Panc1 (cell line): Measurements from ENCODE around the gene COL4A4. TPM values are rescaled to one million over a fixed set of nuclear protein-coding genes. Genes with fewer than 3 reads are reported as not detected.

ENCODE experiments used
- ATAC-seq: fragments of 200-7000 bp; cut with Tn5 transposase; 2 replicates; pipeline ENCODE4 v1.9.1; 2020; ENCODE audit warnings: mild to moderate bottlenecking, moderate library complexity
- BruUV-seq: library from RNA; stranded (reverse); fragments of 400-500 nt; replicated peaks from 2 replicates; lab custom pipeline; 2021; lab: Mats Ljungman, UMichigan
- CTCF ChIA-PET: fragments of 300-600 bp; sonication (Branson Sonifier 250); formaldehyde crosslinking; loops from one replicate; lab custom pipeline; 2022; ENCODE audit warnings: antibody characterized with exemption; lab: Charles Lee
- POLR2A ChIA-PET: fragments of 300-600 bp; sonication (Branson Sonifier 250); formaldehyde crosslinking; loops from one replicate; lab custom pipeline; 2022; ENCODE audit warnings: antibody characterized with exemption; lab: Charles Lee
- DNase-seq: peaks from one replicate; pipeline ENCODE4 v3.0.0-alpha.2; 2010; ENCODE audit warnings: low read depth, low spot score
- H3K27ac ChIP-seq: 2 replicates; pipeline ENCODE4 v1.5.1; 2011; ENCODE audit warnings: mild to moderate bottlenecking, low read length, inconsistent platforms
- H3K27me3 ChIP-seq: fragments of 200-500 bp; sonication (Bioruptor generic); 2 replicates; pipeline ENCODE4 v1.6.0; 2014; ENCODE audit warnings: low read length, inconsistent platforms; ENCODE audit not compliant: control insufficient read depth, insufficient read depth
- H3K36me3 ChIP-seq: fragments of 200-500 bp; sonication (Bioruptor generic); 2 replicates; pipeline ENCODE4 v1.5.1; 2014; ENCODE audit warnings: inconsistent platforms, mild to moderate bottlenecking, low read length, moderate library complexity; ENCODE audit not compliant: control insufficient read depth, insufficient read depth
- H3K4me1 ChIP-seq: 2 replicates; pipeline ENCODE4 v1.5.1; 2011; ENCODE audit warnings: inconsistent platforms, mild to moderate bottlenecking, low read length, moderate library complexity; ENCODE audit not compliant: control insufficient read depth, insufficient read depth
- H3K4me3 ChIP-seq, 2 experiments: 2 replicates each; pipeline ENCODE4 v1.5.1; 2011 to 2012; ENCODE audit warnings: low read depth in 2 of 2, low read length in 2 of 2, mild to moderate bottlenecking in 2 of 2, inconsistent platforms in 1 of 2, moderate library complexity in 1 of 2
- H3K9me3 ChIP-seq: fragments of 200-500 bp; sonication (Bioruptor generic); 2 replicates; pipeline ENCODE4 v1.5.1; 2014; ENCODE audit warnings: low read depth, mild to moderate bottlenecking, inconsistent platforms, low read length, moderate library complexity; ENCODE audit not compliant: control insufficient read depth, insufficient read depth
- POLR2AphosphoS5 ChIP-seq: IDR thresholded peaks from 2 replicates; pipeline ENCODE4 v1.6.1; 2012; ENCODE audit warnings: mild to moderate bottlenecking, low read depth, low read length, moderate library complexity
- SIN3A ChIP-seq: IDR thresholded peaks from 2 replicates; pipeline ENCODE4 v1.6.1; 2012; ENCODE audit warnings: low read depth, mild to moderate bottlenecking, low read length, moderate library complexity, borderline replicate concordance; ENCODE audit not compliant: insufficient read depth
- TCF7L2 ChIP-seq: IDR thresholded peaks from 2 replicates; pipeline ENCODE4 v1.6.1; 2011; ENCODE audit warnings: mild to moderate bottlenecking, low read depth, low read length, inconsistent platforms
- in situ Hi-C: cut with HindIII; loops from 2 replicates; pipeline ENCODE4 v1.10.0; 2016; ENCODE audit warnings: low sequenced_read_pairs, low pct_unique_long_range_greater_than_20kb
- intact Hi-C: fragments of 100-400 bp; cut with micrococcal nuclease; formaldehyde crosslinking; loops from one replicate; pipeline ENCODE4 v1.10.0; 2022; ENCODE audit not compliant: unreplicated experiment
- total RNA-seq: library from RNA; stranded (reverse); gene quantifications from one replicate; pipeline ENCODE4 v1.2.1, GENCODE V29; 2021; ENCODE audit not compliant: unreplicated experiment
- TF ChIP-seq, protein P1 (sequence below), 2 experiments: IDR thresholded peaks; 2 replicates each; pipeline ENCODE4 v1.6.1; 2011 to 2012; ENCODE audit warnings: low read depth in 2 of 2, control low read depth in 1 of 2, low read length in 1 of 2, mild to moderate bottlenecking in 1 of 2, moderate library complexity in 1 of 2; ENCODE audit not compliant: insufficient read depth in 1 of 2
- TF ChIP-seq, protein P2 (sequence below): fragments of 450-650 bp; IDR thresholded peaks from 2 replicates; pipeline ENCODE4 v1.5.1; 2017; ENCODE audit warnings: mild to moderate bottlenecking

The COL4A4 gene
- total RNA-seq, 1 experiment from 2014 or later: 0.13 TPM

DNA sequence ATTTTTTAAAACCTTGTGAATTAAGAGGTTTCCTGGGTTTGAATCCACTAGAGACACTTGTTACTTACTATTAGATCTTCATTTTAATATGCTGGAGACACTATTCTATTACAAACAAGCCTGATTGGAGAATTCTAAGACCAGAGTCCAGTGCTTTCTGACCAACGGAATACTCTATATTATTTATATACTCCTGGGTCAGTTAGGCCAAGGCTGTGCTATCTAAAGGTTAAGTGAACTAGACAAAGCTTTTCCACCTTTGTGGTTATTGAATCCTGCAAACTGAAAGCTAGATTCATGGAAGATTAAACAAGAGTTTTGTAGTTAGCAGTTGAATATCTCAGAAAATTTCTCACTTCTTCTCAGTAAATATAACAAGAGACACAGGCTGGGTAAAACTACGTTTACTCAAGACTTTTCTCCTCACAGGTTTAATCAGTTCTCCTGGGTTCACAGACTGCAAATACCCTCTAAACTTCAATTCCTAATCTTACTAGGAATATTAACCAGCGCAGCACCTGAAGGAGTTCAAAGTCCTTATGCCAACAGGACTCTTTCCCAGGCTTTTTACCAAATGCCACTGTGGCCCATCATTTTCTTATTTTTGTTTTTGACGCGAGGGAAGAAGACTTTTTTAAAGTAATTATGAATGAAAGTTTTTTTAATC lies 66.4 kb downstream of the COL4A4 start:
- BruUV-seq: no TSS peak
- H3K27me3 ChIP-seq: no peaks in the 10 kb centered on the region
- CTCF ChIA-PET: interaction anchor here (0.8 kb wide), 1 partner anchor 1432 kb away, joined by 3 read pairs; no protein-coding TSS in a partner anchor

DNA sequence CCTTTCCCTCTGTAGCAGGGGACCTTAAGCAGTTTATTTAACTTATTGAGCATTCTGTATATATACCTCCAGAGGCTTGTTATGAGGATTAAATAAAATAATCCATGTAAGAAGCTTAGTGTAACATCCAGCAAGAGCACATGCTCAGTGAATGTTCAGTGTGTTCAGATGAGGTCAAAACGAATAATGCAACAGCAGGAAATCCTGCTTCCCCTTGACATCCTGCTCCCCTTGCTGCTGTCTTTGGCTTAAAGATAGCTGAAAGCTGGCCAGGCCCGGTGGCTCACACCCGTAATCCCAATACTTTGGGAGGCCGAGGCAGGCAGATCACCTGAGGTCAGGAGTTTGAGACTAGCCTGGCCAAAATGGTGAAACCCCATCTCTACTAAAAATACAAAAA lies 68.7 kb downstream of the COL4A4 start:
- no peaks in the 10 kb centered on the region for H3K36me3 ChIP-seq
- H3K4me1 ChIP-seq: no peaks in the 10 kb centered on the region
- TF ChIP-seq SIN3A (no peak), POLR2AphosphoS5 (no peak), TCF7L2 (no peak)
- TF ChIP-seq, protein P1, sequence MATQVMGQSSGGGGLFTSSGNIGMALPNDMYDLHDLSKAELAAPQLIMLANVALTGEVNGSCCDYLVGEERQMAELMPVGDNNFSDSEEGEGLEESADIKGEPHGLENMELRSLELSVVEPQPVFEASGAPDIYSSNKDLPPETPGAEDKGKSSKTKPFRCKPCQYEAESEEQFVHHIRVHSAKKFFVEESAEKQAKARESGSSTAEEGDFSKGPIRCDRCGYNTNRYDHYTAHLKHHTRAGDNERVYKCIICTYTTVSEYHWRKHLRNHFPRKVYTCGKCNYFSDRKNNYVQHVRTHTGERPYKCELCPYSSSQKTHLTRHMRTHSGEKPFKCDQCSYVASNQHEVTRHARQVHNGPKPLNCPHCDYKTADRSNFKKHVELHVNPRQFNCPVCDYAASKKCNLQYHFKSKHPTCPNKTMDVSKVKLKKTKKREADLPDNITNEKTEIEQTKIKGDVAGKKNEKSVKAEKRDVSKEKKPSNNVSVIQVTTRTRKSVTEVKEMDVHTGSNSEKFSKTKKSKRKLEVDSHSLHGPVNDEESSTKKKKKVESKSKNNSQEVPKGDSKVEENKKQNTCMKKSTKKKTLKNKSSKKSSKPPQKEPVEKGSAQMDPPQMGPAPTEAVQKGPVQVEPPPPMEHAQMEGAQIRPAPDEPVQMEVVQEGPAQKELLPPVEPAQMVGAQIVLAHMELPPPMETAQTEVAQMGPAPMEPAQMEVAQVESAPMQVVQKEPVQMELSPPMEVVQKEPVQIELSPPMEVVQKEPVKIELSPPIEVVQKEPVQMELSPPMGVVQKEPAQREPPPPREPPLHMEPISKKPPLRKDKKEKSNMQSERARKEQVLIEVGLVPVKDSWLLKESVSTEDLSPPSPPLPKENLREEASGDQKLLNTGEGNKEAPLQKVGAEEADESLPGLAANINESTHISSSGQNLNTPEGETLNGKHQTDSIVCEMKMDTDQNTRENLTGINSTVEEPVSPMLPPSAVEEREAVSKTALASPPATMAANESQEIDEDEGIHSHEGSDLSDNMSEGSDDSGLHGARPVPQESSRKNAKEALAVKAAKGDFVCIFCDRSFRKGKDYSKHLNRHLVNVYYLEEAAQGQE (IDR thresholded peaks at IDR 0.05; ENCODE audit: insufficient read depth in 1 of 2, low read depth in 2 of 2, low read length in 1 of 2): no peak
- TF ChIP-seq, protein P2, sequence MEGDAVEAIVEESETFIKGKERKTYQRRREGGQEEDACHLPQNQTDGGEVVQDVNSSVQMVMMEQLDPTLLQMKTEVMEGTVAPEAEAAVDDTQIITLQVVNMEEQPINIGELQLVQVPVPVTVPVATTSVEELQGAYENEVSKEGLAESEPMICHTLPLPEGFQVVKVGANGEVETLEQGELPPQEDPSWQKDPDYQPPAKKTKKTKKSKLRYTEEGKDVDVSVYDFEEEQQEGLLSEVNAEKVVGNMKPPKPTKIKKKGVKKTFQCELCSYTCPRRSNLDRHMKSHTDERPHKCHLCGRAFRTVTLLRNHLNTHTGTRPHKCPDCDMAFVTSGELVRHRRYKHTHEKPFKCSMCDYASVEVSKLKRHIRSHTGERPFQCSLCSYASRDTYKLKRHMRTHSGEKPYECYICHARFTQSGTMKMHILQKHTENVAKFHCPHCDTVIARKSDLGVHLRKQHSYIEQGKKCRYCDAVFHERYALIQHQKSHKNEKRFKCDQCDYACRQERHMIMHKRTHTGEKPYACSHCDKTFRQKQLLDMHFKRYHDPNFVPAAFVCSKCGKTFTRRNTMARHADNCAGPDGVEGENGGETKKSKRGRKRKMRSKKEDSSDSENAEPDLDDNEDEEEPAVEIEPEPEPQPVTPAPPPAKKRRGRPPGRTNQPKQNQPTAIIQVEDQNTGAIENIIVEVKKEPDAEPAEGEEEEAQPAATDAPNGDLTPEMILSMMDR: no peak
- ATAC-seq: no peak
- intact Hi-C loops (no loop called here), in situ Hi-C loops (no loop called here)
- ChIA-PET POLR2A (no interaction called here), CTCF (no interaction called here)
- no peak for DNase-seq
- no peak overlapping the region for H3K4me3 ChIP-seq
- BruUV-seq: no TSS peak
- H3K27me3 ChIP-seq: no peaks in the 10 kb centered on the region
- H3K9me3 ChIP-seq: no peaks in the 10 kb centered on the region
- no peak overlapping the region for H3K27ac ChIP-seq

More for the DNA sequence above, 66.4 kb downstream of the COL4A4 start:
- ATAC-seq (no peak), DNase-seq (no peak)
- POLR2A ChIA-PET: no interaction called here
- no peak overlapping the region for H3K4me3 ChIP-seq
- no peaks in the 10 kb centered on the region for H3K4me1 ChIP-seq
- no peak overlapping the region for H3K27ac ChIP-seq
- no peaks in the 10 kb centered on the region for H3K9me3 ChIP-seq
- no peak for TF ChIP-seq TCF7L2
- no peak for TF ChIP-seq POLR2AphosphoS5
- TF ChIP-seq, protein P2: no peak
- no peak for TF ChIP-seq SIN3A
- TF ChIP-seq, protein P1 (IDR thresholded peaks at IDR 0.05; ENCODE audit: insufficient read depth in 1 of 2, low read depth in 2 of 2, low read length in 1 of 2): no peak
- H3K36me3 ChIP-seq: no peaks in the 10 kb centered on the region
- in situ Hi-C loops (no loop called here), intact Hi-C loops (no loop called here)
